GM21360 (cell line): Measurements from ENCODE around the gene IL17RA.
"Not testable (repeated sequence)": the region's sequence is repeated elsewhere in the genome, so short reads cannot be mapped to it uniquely, and the experiment has no call there.

Experiments
- ATAC-seq: cut with Tn5 transposase; IDR thresholded peaks from one replicate; pipeline ENCODE4 v1.9.1; 2021; ENCODE audit warnings: mild to moderate bottlenecking, moderate library complexity; ENCODE audit not compliant: unreplicated experiment

Gene IL17RA

GRCh38 chr22:17084554-17085276 is at the start of gene IL17RA:
IL17RA (plus strand) TSS chr22:17085000; CDS start chr22:17085092, 92 bp downstream.
- ATAC-seq: peak; percentile 89

GRCh38 chr22:17035246-17035645 is 49.6 kb upstream of the IL17RA start:
- ATAC-seq: no peak

- not testable (repeated sequence) for ATAC-seq
These were observed 48.6 kb upstream of the IL17RA start for GRCh38 chr22:17035976-17036841.

GRCh38 chr22:17036842-17037711 is 47.7 kb upstream of the IL17RA start:
- ATAC-seq: not testable (repeated sequence)

- ATAC-seq: no peak
These were observed 41.3 kb upstream of the IL17RA start for GRCh38 chr22:17043521-17043920.

GRCh38 chr22:17046566-17047348 is 38.0 kb upstream of the IL17RA start:
- no peak for ATAC-seq

- ATAC-seq: no peak
These were observed 37.1 kb upstream of the IL17RA start for GRCh38 chr22:17047656-17048055.

GRCh38 chr22:17056058-17056457 is 28.7 kb upstream of the IL17RA start:
- no peak for ATAC-seq

- ATAC-seq: no peak
These were observed 28.0 kb upstream of the IL17RA start for GRCh38 chr22:17056807-17057206.

GRCh38 chr22:17057959-17058814 is 26.6 kb upstream of the IL17RA start:
- ATAC-seq: no peak

- no peak for ATAC-seq
These were observed 24.7 kb upstream of the IL17RA start for GRCh38 chr22:17060126-17060525.

- ATAC-seq: no peak
These were observed 21.2 kb upstream of the IL17RA start for GRCh38 chr22:17063411-17064106.

GRCh38 chr22:17064498-17065100 is 20.2 kb upstream of the IL17RA start:
- no peak for ATAC-seq

- no peak for ATAC-seq
These were observed 19.4 kb upstream of the IL17RA start for GRCh38 chr22:17065433-17065832.

- no peak for ATAC-seq
These were observed 11.9 kb upstream of the IL17RA start for GRCh38 chr22:17072877-17073276.

GRCh38 chr22:17074648-17075002 is 10.2 kb upstream of the IL17RA start:
- ATAC-seq: no peak

- ATAC-seq: no peak
These were observed 7.5 kb upstream of the IL17RA start for GRCh38 chr22:17077255-17077654.

- ATAC-seq: no peak
These were observed 5.2 kb upstream of the IL17RA start for GRCh38 chr22:17079572-17079971.
